NOMO-1 treated with DMSO at 0.1 percent for 48 hours (cell line): Measurements from ENCODE around the gene EEF1E1.
"Not testable (repeated sequence)": the region's sequence is repeated elsewhere in the genome, so short reads cannot be mapped to it uniquely, and the experiment has no call there.

Experiments used
- DNase-seq: peaks from one replicate; lab custom pipeline; 2025; ENCODE audit not compliant: unreplicated experiment; lab: John Stamatoyannopoulos, UW

EEF1E1 gene

DNA sequence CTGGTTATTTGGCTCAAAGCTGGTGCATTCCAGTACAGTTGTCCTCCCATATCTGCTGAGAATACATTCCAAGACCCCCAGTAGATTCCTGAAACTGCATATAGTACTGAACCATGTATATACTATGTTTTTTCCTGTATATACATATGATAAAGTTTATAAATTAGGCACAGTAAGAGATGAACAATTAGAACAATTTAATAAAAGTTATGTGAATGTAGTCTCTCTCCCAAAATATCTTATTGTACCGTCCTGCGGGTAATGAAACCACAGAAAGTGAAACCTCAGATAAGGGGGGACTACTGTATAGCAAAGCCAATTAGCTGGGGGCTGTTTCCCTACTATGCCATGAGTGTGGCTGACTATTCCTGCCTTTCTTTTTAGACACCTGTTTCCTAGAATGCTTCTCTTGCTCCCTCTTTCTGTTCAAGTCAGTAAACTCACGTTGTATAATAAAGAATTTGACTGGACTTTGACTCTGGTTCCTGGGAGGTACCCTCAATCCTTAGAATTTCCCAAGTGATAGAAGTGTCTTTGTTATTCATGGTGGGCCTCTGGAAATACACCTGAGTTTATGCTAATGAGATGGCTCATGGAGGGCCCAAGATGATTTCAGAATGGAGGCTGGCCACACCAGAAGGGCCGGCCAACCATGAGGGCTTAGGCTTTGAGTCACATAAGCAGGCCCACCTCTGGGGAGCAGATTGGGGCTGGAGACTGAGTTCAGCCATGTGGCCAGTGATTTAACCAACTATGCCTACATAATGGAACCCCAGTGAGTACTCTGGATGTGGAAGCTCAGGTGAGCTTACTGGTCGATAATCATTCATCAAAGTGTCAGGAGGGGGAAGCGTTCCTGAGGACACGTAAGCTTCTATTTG, 37.5 kb downstream of the EEF1E1 start:
- DNase-seq, result no peak

GRCh38 chr6:8063761-8064637, 38.3 kb downstream of the EEF1E1 start, which contains the start of gene BLOC1S5:
Gene BLOC1S5, minus strand, starts transcription at chr6:8064389. Its CDS starts 13 bp downstream, at chr6:8064376.
- peak; percentile 97 for DNase-seq

- no peak for DNase-seq
These were observed 40.6 kb downstream of the EEF1E1 start for GRCh38 chr6:8061736-8062135.

DNA sequence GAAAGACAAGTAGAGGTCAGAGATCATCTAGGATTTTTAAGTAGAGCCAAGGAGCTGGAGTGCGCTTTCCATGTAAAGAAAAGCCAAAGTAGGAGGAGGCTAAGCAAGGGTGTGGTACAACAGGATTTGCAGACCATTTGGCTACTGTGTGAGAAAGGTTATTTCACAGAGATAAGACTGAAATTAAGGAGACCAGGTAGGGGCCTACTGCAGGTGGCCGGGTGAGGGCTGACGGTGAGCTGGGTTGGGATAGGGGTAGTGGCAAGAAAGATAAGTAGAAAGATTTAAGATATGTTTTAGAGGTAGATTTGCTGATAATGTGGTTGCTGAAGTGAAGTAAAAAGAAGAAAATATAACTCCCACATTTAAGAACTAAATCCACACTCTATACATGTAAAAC, 42.0 kb downstream of the EEF1E1 start:
- DNase-seq, result no peak

DNA sequence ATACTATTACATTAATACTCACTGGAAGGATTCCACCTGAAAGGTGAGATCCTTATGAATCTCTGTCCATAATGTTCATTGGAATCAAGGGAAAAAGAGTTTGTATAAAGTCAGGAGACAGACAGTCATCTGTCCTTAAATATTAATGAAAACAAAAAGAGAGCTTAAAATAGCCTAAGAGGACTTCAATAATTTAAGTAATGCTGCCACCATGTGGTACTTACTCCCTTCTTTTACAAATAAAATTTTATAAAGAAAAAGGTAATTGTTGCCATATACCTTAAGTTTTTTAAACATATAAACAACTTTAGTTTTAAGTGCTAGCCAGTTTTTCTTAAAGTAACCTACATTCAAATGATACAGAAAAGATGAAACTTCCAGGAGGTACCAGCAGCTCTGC, 43.2 kb downstream of the EEF1E1 start:
- peak; percentile 13 for DNase-seq

GRCh38 chr6:8057793-8058192, 44.6 kb downstream of the EEF1E1 start:
- no peak for DNase-seq

- no peak for DNase-seq
These were observed 45.1 kb downstream of the EEF1E1 start for GRCh38 chr6:8057263-8057662.

GRCh38 chr6:8054276-8054675, 48.1 kb downstream of the EEF1E1 start:
- DNase-seq, result no peak

DNA sequence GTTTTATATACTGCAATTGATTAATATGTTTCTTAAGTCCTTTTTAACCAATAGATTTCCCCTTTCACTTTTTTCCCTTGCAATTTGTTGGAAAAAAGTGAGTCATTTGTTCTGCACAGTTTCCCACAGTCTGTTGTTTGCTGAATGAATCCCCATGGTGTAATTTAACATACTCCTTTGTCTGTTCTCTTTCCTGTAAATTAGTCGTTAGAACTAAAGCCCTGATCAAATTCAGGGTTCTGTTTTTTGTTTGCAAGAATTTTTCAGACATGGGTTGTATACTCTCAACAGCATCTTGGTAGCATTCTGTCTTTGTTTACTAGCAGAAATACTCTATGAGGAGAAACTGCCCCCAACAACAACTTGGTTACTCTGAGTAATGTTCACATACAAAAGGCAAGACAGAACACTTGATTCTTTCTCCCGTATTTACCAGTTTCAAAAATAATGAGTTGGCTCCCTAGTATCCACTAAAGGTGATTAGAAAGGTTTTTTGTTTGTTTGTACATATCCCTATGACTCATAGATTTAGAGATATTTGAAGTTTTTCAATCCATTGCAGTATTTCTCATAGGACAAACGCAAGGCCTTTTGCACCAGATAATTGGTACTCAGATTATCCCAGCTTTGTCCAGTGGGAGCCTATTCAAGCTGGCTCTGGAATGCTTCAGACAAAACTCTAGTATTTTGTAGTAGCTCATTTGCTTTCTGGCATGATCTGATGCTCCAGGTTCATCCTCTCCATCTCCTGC, 54.6 kb downstream of the EEF1E1 start:
- DNase-seq, result no peak

DNA sequence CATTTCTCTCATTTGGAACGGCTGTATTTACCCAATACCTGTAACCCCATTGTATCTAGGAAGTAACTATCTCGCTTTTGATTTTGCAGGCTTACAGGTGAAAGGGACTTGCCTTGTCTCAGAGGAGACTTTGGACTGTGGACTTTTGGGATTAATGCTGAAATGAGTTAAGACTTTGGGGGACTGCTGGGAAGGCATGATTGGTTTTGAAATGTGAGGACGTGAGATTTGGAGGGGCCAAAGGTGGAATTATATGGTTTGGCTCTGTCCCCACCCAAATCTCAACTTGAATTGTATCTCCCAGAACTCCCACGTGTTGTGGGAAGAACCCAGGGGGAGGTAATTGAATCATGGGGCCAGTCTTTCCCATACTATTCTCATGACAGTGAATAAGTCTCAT, 56.6 kb downstream of the EEF1E1 start:
- DNase-seq, result not testable (repeated sequence)

DNA sequence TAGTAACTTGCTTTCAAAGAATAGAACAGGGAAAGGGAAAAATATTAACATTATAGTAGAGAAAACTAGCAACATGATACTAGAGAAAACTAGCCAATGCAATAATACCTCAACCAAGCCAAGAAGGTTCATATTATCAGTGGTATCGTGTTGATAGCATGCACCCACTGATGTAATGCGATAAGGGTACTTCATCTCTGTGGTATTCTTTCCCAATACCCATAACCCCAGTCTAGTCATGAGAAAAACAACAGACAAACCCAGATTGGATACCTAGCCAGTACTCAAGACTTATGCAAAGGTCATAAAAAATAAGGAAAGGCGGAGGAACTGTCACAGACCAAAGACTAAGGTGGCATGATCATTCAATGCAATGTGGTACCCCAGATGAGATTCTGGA, 59.1 kb downstream of the EEF1E1 start:
- no peak for DNase-seq

DNA sequence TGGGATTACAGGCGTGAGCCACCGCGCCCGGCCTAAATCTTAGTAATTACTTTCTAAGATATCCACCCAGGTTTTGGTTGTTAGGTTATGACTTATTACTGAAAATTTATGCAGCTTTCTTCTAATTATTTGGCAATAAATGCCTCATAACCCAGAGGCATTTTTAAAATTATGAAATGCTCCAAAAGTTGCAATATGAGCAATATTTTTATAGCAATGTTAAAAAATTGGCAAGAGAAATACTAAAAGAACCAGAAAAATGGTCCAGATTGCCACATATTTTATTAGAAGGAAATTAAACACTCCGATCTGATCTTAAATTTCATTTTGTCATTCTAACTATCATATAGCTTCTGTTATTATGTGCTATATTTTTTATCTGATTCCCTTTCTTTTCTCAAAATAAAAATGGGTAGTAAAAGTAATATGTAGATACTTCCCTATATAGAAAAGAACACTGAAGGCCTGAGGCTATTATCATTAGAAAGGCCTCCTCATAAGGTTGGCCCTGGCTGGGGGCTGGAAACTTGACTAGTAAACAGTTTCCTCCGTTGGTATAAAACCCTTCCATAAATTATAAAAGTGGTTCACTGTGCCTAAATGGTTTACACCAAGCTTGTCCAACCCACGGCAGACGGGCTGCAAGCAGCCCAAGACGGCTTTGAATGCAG, 60.3 kb downstream of the EEF1E1 start:
- peak; percentile 30 for DNase-seq

GRCh38 chr6:8034107-8034506, 68.2 kb downstream of the EEF1E1 start:
- DNase-seq, result not testable (repeated sequence)

DNA sequence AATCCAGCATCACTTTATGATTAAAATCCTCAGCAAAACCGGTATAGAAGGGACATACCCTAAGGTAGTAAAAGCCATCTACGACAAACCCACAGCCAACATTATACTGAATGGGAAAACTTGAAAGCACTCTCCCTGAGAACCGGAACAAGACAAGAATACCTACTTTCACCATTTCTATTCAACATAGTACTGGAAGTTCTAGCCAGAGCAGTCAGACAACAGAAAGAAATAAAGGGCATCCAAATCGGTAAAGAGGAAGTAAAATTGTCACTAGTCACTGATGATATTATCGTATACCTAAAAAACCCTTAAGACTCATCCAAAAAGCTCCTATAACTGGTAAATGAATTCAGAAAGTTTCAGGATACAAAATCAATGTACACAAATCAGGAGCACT, 71.4 kb downstream of the EEF1E1 start:
- peak; percentile 4 for DNase-seq
